Activated CD8-positive, alpha-beta memory T cell treated with anti-CD3 and anti-CD28 coated beads, Interleukin-2, amount 50 U/mL, for 4 hours (primary cell): ENCODE data around the gene CHST6.
"Not testable (repeated sequence)": the region's sequence is repeated elsewhere in the genome, so short reads cannot be mapped to it uniquely, and the experiment has no call there.

ENCODE experiments used
- DNase-seq: peaks from one replicate; pipeline ENCODE4 v3.0.0-alpha.2; 2020

CHST6 gene

GRCh38 chr16:75502916-75503605, 7.8 kb upstream of the CHST6 start:
- no peak for DNase-seq

- DNase-seq, result not testable (repeated sequence)
Measured at GRCh38 chr16:75501820-75502219, 6.6 kb upstream of the CHST6 start.

GRCh38 chr16:75501359-75501758, 6.1 kb upstream of the CHST6 start:
- no peak for DNase-seq

DNA sequence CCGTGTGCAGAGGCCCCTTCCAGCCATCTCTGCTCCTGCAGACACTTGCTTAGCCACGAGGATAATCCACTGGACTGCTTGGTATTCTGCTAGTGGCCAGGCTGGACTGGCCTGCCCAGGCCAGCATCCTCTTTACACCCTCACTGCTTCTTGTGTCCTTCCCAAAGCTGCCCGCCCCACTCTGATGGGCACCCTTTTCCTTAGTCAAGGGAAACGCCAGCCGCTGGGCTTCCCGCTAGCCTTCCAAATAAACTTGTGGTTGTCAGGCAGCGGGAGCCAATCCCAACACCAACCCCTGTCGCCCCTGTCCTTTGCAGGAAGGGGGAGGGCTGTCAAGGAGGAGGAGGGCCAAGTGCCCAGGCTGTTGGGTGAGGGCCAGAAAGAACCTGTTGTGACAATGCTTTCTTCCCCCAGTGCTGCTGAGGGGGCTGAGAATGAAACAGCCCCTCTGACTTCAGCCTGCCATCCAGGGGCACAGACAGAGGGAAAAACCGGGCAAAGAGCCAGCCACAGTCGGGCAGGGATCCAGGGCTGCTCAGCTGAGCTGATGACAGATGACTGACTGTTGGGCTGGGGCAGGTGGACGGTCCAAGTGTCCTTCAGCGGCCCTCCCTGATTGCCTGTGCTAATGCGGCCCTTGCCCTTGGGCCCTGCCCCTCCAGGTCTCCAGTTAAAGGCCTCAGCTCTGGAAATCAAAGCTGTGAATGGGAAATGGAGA, 3.5 kb upstream of the CHST6 start:
- not testable (repeated sequence) for DNase-seq

DNA sequence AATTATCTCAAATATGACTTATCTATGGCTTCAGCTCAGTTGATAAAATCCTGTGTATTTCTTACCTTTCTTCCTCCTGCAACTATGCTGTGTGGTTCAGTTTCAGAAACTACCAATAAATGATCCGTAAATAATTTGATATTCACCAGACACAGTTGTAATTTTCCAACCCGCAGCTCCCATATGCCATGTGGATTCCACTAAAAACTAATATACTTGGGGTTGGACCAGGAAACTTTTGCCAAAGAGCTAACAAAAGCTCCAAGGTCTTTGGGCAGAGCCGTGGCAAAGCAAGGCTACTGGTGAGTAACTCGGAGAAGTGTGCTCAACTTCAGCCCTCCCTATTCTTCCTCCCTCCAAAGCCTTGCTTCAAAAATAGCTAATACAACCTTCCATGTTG, 2.3 kb upstream of the CHST6 start:
- no peak for DNase-seq

- DNase-seq, result no peak
Measured at GRCh38 chr16:75494661-75495075, 573 bp downstream of the CHST6 start.

DNA sequence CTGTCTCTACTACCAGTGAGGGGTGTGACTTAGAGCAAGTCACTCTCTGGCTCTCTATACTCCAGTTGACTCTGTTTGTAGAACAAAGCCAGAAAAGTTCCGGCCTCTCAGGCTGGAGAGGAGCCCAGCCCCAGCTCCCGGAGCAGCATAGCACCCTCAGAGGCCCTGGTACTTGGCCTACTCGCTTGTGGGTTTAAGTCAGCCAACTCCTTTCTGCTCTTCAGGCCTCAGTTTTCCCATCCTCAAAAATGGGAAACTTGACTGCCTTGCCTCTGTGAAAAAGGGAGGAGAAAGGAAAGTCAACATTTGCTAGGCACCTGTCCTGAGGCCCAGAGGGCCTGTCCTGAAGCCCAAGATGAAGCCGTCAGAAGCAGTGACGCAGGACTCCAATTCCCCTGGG, 1.1 kb downstream of the CHST6 start:
- DNase-seq, result no peak

- DNase-seq, result no peak
Measured at GRCh38 chr16:75491876-75492275, 3.4 kb downstream of the CHST6 start.

DNA sequence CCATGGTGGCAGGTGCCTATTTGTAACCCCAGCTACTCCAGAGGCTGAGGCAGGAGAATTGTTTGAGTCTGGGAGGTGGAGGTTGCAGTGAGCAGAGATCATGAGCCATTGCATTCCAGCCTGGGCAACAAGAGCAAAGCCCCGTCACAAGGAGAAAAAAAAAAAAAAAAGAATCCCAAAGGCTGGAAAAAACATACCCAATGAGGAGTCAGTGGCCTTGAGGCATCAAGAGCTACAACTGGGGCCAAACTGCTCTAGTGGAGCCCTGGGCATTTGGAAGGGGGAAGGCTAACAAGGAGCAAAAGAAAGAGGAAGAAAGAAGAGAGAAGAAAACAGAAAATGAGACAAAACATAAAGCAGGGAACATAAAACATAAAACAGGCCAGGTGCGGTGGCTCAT, 6.9 kb downstream of the CHST6 start:
- no peak for DNase-seq

DNA sequence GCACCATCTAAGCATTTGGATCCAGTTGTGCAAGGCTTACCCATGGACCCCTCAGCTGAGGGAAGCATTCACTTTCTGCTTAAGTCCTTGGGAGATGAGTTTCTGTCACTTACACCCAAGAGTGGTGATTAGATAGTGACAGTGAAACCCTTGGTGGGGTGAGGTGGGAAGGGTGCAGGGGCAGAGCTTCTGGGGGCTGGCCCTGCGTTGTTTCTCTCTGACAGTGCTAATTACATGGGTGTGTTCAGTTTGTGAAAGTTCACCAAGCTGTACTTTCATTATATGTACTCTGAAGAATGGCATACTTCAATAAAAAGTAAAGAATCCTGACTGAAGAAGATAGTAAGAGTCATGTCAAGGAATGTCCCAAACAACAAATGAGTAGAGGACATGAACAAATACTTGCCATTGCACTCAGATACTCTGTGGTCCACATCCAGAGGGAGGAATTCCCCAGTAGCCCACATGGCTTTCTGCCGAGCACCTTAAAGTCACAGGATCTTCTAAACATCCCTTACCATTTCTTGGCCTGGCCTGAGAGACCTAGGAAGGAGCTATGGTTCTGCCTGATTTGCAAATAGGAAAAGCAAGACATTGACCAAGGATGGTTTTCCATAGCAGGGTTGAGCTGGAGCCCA, 8.4 kb downstream of the CHST6 start:
- no peak for DNase-seq

DNA sequence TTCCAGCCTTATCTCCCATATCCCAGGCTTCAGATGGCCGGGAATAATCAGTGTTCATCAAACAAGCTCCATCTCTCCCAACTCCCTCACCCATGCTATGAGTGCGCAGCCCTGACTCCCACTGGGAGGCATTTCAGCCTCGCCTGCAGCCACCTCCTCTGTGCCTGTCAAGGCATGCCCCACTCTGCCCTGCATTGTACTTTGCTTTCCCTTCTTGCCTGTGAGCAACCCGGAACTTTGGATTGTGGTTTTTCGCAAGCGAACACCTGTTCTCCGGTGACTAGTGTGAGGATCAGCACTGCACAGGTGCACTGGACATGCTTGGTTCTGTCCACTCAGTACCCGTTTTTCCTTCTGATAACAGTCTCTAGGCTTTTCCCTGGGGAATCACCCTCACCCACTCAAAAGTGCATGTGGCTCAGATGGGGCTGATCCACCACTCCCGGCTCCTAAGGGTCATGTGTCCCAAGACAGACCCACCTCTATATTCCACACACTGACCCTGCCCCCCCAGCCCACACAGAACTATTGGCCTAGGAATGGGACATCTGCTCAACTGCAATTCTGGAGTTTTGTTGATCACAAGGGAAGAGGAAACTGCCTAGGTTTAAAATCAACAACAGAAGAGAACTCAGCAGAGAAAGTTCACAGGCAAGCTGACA, 9.1 kb downstream of the CHST6 start:
- DNase-seq, result no peak

DNA sequence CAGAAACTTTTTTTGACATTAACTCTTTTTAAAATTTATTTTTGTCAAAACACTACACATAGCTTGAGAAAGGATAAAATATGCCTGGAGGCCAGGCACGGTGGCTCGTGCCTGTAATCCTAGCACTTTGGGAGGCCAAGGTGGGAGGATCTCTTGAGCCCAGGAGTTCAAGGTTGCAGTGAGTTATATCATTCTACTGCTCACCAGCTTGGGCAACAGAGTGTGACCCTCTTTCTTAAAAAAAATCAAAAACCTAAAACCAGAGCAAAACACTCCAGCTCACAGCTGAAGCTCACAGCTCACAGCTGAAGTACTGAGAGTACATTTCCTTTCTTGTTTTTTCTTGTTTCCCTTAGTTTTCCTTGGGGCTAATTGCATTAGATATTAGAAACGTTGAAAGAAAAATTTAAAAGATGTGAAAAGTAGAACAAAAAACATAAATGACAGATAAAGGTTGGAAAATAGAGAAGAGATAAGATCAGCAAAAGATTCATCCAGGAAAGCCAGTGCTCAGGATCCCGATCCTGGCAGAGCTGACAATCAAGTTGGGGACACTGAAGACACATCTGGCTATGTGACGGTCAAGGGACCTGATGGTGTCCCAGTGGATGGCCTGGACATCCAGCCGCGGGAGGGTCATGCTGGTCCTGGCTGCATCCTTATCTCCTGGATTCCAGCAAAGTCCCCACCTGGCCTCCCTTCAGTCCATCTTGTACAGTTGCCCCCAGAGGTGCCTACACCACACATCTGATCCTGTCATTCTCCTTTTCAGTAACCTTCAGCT, 9.8 kb downstream of the CHST6 start:
- DNase-seq, result no peak

DNA sequence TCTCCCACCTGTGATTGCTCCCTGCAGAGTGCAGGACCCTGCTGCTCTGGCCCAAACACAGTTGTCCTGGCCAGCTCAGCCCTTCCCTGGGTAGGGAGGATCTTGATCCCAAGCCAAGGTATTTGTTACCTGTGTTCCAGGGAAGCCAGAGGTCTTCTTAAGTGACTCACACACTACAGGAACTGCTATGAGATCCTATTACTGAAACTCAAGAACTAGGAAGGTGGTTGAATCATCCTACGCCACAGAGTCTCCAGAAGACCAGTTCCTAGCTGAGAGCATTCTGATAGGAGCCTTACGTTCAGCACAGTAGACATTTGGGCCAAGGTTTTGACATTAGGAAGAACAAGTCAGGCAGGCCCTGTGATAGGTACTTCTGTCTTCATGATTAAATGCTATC, 12.0 kb downstream of the CHST6 start:
- DNase-seq, result no peak

DNA sequence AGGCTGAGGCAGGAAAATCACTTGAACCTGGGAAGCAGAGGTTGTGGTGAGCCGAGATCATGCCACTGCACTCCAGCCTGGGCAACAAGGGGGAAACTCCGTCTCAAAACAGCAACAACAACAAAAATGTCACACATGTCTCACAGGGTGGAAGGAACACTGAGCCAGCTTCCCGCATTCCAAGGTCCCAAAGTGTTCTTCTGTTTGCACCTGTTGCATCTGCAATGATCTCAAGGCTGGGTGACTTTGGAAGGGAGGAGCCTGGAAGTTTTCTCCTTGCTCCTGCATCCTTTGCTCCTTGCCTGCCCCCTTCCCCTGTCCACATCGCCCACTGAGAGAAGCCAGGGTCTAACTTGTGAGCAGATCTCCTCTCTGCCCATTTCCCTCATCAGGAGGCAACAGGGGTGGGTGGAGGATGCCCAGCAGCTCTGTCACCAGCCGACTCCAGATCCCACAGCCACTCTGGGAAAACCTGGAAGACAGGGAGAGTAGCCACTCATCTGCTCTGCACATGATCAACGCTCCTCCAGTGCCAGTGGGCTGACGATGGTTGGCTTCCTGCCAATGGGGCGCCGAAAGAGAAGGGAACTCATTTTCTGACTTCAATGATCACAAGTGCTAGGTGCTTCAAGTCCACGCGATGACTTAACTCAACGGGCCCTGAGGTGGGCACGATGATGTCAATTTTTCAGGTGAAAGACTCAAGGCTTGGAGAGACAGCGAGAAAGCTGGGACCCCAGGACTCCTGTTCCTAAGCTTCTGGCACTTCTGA, 12.6 kb downstream of the CHST6 start:
- DNase-seq, result no peak

DNA sequence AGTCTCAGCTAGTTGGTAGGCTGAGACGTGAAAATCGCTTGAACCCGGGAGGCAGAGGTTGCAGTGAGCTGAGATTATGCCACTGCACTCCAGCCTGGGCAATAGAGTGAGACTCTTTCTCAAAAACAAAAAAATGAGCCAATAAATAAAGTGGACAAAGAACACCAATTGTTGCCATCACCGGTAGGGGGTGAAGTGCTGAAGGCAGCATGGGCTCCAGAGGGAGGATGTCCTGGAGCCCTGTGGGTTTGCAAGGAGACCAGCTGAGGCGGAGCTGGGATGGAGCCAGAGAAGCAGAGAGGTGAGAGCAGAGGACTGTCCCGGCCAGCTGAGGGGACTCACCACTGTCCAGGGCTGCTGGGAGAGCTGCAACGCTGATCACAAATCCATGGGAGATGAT, 13.8 kb downstream of the CHST6 start:
- no peak for DNase-seq

DNA sequence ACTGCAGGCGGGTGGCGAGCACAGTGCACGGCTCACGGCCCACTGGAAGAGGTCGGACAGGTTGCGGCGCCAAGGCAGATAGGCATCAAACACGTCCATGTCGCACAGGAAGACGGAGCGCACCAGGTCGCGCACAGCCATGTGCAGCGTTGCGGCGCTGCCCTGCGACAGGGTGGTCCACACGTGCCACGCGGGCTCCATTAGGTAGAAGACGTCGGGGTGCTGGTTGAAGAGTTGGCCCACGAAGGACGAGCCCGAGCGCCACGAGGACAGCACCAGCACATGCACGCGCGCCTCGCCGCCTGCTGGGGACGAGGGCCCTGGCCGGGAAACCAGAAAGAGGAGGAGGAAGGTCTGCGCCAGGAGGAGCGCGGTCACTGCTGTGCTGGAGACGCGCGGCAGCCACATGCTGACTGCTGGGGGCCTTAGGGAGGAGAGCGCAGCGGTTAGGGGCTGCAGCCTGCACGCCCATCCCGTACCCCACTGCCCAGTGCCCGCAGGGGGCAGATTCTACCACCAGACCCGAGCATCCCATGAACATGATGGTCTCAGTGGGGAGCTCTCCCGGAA, 15.7 kb downstream of the CHST6 start:
- DNase-seq, result no peak

GRCh38 chr16:75478480-75479345, 16.5 kb downstream of the CHST6 start:
- DNase-seq, result no peak

- no peak for DNase-seq
Measured at GRCh38 chr16:75477680-75478473, 17.4 kb downstream of the CHST6 start.

DNA sequence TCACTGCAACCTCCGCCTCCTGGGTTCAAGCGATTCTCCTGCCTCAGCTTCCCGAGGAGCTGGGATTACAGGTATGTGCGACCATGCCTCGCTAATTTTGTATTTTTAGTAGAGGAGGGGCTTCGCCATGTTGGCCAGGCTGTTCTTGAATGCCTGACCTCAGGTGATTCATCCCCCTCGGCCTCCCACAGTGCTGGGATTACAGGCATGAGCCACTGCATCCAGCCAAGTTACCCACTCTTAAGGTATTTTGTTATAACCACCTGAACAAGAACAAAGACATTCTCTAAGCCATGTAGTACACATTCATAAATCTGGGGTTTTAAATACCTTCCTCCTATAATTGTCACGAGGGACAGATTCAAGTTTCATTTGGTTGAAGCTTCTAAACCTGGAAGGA, 18.4 kb downstream of the CHST6 start:
- DNase-seq, result no peak

DNA sequence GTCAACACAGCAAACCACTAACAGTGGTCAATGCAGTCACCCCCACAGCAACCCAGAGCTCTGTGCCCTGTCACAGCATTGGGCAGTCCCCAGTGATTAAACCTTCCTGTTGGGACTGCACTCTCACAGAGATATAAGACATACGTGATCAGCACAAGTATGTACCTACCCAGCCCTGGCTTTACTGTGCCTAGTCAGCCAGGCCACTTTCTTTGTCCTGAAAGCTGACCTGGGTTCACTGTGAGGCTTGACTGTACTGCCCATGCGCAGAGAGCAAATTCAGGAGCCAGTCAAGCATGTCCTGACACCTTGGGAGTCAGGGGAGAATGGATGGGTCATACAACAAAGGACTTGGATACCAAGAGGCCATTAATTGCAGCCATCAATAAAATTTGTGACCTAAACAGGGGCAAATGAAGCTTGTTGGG, 19.8 kb downstream of the CHST6 start:
- DNase-seq, result no peak
